Stimulated activated CD8-positive, alpha-beta memory T cell treated with anti-CD3 and anti-CD28 coated beads, Interleukin-12 subunit alpha, Interleukin-12 subunit beta, amount 100 ng/mL, for 24 hours (primary cell): ENCODE measurements around the gene KLHL30.

Experiments
- DNase-seq: peaks from one replicate; pipeline ENCODE4 v3.0.0-alpha.2; 2020; ENCODE audit errors: extremely low read depth

Gene KLHL30

GRCh38 chr2:238130111-238130695, 8.3 kb upstream of the KLHL30 start:
- no peak for DNase-seq

GRCh38 chr2:238130696-238131628, 7.5 kb upstream of the KLHL30 start:
- no peak for DNase-seq

- DNase-seq, result no peak
Measured at GRCh38 chr2:238131761-238132462, 6.6 kb upstream of the KLHL30 start.

- DNase-seq, result no peak
Measured at GRCh38 chr2:238132463-238133450, 5.7 kb upstream of the KLHL30 start.

GRCh38 chr2:238133499-238134392, 4.7 kb upstream of the KLHL30 start:
- no peak for DNase-seq

GRCh38 chr2:238134393-238134785, 4.1 kb upstream of the KLHL30 start:
- no peak for DNase-seq

GRCh38 chr2:238135601-238136150, 2.8 kb upstream of the KLHL30 start:
- no peak for DNase-seq

- DNase-seq, result no peak
Measured at GRCh38 chr2:238136820-238137537, 1.5 kb upstream of the KLHL30 start.

GRCh38 chr2:238137885-238138284, 583 bp upstream of the KLHL30 start:
- DNase-seq, result no peak

GRCh38 chr2:238139196-238140039, 950 bp downstream of the KLHL30 start:
- DNase-seq, result no peak

- no peak for DNase-seq
Measured at GRCh38 chr2:238140040-238140439, 1.6 kb downstream of the KLHL30 start.

- no peak for DNase-seq
Measured at GRCh38 chr2:238140721-238141540, 2.5 kb downstream of the KLHL30 start.

GRCh38 chr2:238141541-238142318, 3.3 kb downstream of the KLHL30 start:
- DNase-seq, result no peak

- no peak for DNase-seq
Measured at GRCh38 chr2:238142382-238143205, 4.1 kb downstream of the KLHL30 start.

GRCh38 chr2:238143239-238143951, 4.9 kb downstream of the KLHL30 start:
- DNase-seq, result no peak
